Panc1 (cell line): Measurements from ENCODE around the gene POC1B.

Source experiments
- POLR2AphosphoS5 ChIP-seq: IDR thresholded peaks from 2 replicates; pipeline ENCODE4 v1.6.1; 2012; ENCODE audit warnings: mild to moderate bottlenecking, low read depth, low read length, moderate library complexity
- SIN3A ChIP-seq: IDR thresholded peaks from 2 replicates; pipeline ENCODE4 v1.6.1; 2012; ENCODE audit warnings: low read depth, mild to moderate bottlenecking, low read length, moderate library complexity, borderline replicate concordance; ENCODE audit not compliant: insufficient read depth
- TCF7L2 ChIP-seq: IDR thresholded peaks from 2 replicates; pipeline ENCODE4 v1.6.1; 2011; ENCODE audit warnings: mild to moderate bottlenecking, low read depth, low read length, inconsistent platforms
- TF ChIP-seq, protein P1 (sequence below): fragments of 450-650 bp; IDR thresholded peaks from 2 replicates; pipeline ENCODE4 v1.5.1; 2017; ENCODE audit warnings: mild to moderate bottlenecking
- TF ChIP-seq, protein P2 (sequence below), 2 experiments: IDR thresholded peaks; 2 replicates each; pipeline ENCODE4 v1.6.1; 2011 to 2012; ENCODE audit warnings: low read depth in 2 of 2, control low read depth in 1 of 2, low read length in 1 of 2, mild to moderate bottlenecking in 1 of 2, moderate library complexity in 1 of 2; ENCODE audit not compliant: insufficient read depth in 1 of 2

DNA sequence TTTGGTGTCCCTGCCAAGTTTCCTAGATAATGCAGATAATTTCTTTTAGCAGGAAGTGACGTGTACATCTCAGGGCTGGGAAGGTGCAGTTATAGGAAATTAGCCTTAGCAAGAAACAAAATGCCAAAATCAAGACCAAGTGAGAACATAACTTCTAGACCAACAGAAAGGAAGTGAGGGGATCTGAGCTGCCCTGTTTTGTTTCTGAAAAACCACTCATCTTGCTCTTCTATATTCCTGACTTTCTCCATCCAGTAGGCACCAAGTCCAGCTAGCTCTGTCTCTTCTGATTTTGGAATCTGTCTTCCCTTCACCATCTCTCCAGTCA lies 149.7 kb downstream of the POC1B start:
- TF ChIP-seq POLR2AphosphoS5, result no peak
- TF ChIP-seq, protein P1, sequence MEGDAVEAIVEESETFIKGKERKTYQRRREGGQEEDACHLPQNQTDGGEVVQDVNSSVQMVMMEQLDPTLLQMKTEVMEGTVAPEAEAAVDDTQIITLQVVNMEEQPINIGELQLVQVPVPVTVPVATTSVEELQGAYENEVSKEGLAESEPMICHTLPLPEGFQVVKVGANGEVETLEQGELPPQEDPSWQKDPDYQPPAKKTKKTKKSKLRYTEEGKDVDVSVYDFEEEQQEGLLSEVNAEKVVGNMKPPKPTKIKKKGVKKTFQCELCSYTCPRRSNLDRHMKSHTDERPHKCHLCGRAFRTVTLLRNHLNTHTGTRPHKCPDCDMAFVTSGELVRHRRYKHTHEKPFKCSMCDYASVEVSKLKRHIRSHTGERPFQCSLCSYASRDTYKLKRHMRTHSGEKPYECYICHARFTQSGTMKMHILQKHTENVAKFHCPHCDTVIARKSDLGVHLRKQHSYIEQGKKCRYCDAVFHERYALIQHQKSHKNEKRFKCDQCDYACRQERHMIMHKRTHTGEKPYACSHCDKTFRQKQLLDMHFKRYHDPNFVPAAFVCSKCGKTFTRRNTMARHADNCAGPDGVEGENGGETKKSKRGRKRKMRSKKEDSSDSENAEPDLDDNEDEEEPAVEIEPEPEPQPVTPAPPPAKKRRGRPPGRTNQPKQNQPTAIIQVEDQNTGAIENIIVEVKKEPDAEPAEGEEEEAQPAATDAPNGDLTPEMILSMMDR, result no peak
- TF ChIP-seq, protein P2, sequence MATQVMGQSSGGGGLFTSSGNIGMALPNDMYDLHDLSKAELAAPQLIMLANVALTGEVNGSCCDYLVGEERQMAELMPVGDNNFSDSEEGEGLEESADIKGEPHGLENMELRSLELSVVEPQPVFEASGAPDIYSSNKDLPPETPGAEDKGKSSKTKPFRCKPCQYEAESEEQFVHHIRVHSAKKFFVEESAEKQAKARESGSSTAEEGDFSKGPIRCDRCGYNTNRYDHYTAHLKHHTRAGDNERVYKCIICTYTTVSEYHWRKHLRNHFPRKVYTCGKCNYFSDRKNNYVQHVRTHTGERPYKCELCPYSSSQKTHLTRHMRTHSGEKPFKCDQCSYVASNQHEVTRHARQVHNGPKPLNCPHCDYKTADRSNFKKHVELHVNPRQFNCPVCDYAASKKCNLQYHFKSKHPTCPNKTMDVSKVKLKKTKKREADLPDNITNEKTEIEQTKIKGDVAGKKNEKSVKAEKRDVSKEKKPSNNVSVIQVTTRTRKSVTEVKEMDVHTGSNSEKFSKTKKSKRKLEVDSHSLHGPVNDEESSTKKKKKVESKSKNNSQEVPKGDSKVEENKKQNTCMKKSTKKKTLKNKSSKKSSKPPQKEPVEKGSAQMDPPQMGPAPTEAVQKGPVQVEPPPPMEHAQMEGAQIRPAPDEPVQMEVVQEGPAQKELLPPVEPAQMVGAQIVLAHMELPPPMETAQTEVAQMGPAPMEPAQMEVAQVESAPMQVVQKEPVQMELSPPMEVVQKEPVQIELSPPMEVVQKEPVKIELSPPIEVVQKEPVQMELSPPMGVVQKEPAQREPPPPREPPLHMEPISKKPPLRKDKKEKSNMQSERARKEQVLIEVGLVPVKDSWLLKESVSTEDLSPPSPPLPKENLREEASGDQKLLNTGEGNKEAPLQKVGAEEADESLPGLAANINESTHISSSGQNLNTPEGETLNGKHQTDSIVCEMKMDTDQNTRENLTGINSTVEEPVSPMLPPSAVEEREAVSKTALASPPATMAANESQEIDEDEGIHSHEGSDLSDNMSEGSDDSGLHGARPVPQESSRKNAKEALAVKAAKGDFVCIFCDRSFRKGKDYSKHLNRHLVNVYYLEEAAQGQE (IDR thresholded peaks at IDR 0.05; ENCODE audit: insufficient read depth in 1 of 2, low read depth in 2 of 2, low read length in 1 of 2), result no peak
- TF ChIP-seq TCF7L2, result no peak
- no peak for TF ChIP-seq SIN3A
